ENCODE data around the gene NSMF. TPM values are rescaled to one million over a fixed set of nuclear protein-coding genes. Genes with fewer than 3 reads are reported as not detected.

NSMF gene
- total and polyA plus RNA-seq, 2 of the 8 experiments (the other 6 are each of a cell fraction or from before 2014, with no cell fraction given): 56.7 to 65.1 TPM

DNA sequence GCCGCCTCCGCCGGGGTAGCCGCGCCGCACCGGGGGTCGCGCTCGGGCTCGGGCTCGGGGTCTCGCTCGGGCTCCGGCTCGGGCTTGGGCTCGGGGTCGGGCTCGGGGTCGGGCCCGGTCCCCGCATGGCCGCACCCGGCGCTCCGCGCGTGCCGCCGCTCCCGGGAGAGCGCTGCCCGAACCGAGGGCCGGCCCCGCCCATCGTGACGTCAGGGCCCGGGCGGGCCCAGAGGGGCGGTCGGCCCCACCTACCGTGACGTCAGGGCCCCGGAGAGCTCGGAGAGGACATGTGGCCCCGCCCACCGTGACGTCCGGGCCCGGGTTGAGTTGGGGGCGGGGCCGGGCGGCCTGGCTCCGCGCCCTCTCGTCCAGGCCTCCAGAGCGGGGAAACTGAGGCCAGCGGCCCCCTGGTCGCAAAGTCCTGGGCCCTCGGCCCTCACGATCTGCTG is at the start of gene NSMF (continued):
- TF ChIP-seq PHF8 (conservative IDR thresholded peaks at IDR 0.05; ENCODE audit: low read depth, low read length): 0 out of 2 replicates have a peak, but pooled peaks have one; percentile 28

Measured in H1 (cell line).